Transverse colon (tissue), 4 donors: ENCODE measurements around the gene DLGAP1.

Source experiments
- CTCF ChIP-seq, 5 experiments: fragments of 200-600 bp in 3 of 5; fragments of 450-650 bp in 2 of 5; sonication (generic) in 3 of 5; IDR thresholded peaks; 1 replicate in 2 of 5; 2 replicates in 3 of 5; pipeline ENCODE4 v1.5.1; 2016 to 2017; ENCODE audit warnings: antibody characterized with exemption in 5 of 5, inconsistent platforms in 3 of 5, mild to moderate bottlenecking in 2 of 5, moderate library complexity in 1 of 5
- POLR2A ChIP-seq: fragments of 450-650 bp; IDR thresholded peaks from one replicate; pipeline ENCODE4 v1.6.1; 2016; ENCODE audit warnings: antibody characterized with exemption, mild to moderate bottlenecking, moderate library complexity
- POLR2AphosphoS5 ChIP-seq, 3 donors: sonication (generic); formaldehyde crosslinking; IDR thresholded peaks; one replicate each; pipeline ENCODE4 v1.6.1; 2016; ENCODE audit warnings: antibody characterized with exemption in 3 of 3

- no peak for TF ChIP-seq POLR2AphosphoS5 (IDR thresholded peaks at IDR 0.05)
- TF ChIP-seq CTCF (IDR thresholded peaks at IDR 0.05) = no peak
- no peak for TF ChIP-seq POLR2A
Observed at GRCh38 chr18:4017480-4017879, 437.6 kb downstream of the DLGAP1 start.
